Activated T-cell treated with anti-CD3 and anti-CD28 coated beads, Interleukin-2, amount 50 U/mL, for 24 hours (primary cell): ENCODE measurements around the gene SPOCK1.
"Not testable (repeated sequence)": the region's sequence is repeated elsewhere in the genome, so short reads cannot be mapped to it uniquely, and the experiment has no call there.

ENCODE experiments used
- DNase-seq: peaks from one replicate; pipeline ENCODE4 v3.0.0-alpha.2; 2020
- H3K27ac Mint-ChIP-seq: 2 replicates; pipeline ENCODE4 v1.8.0; 2020; ENCODE audit warnings: mild to moderate bottlenecking, mixed read lengths
- H3K27me3 Mint-ChIP-seq: 2 replicates; pipeline ENCODE4 v1.8.0; 2020; ENCODE audit warnings: mixed read lengths
- H3K36me3 Mint-ChIP-seq: 2 replicates; pipeline ENCODE4 v1.8.0; 2020; ENCODE audit warnings: low read depth, mixed read lengths
- H3K4me1 Mint-ChIP-seq: 2 replicates; pipeline ENCODE4 v1.8.0; 2020; ENCODE audit warnings: low read depth, mixed read lengths
- H3K4me3 Mint-ChIP-seq: 2 replicates; pipeline ENCODE4 v1.8.0; 2020; ENCODE audit warnings: mild to moderate bottlenecking, moderate library complexity, mixed read lengths
- H3K9me3 Mint-ChIP-seq: 2 replicates; pipeline ENCODE4 v1.8.0; 2020; ENCODE audit warnings: mixed read lengths

SPOCK1 gene

GRCh38 chr5:136994154-136994553, 505.0 kb downstream of the SPOCK1 start:
- no peaks in the 10 kb centered on the region for H3K36me3 Mint-ChIP-seq
- H3K9me3 Mint-ChIP-seq, result no peaks in the 10 kb centered on the region
- no peak overlapping the region for H3K27ac Mint-ChIP-seq

GRCh38 chr5:136992796-136993489, 506.2 kb downstream of the SPOCK1 start:
- Mint-ChIP-seq H3K27ac (no peak overlapping the region), H3K4me3 (no peak overlapping the region)

More at GRCh38 chr5:136994154-136994553, 505.0 kb downstream of the SPOCK1 start:
- Mint-ChIP-seq H3K27me3 (no peaks in the 10 kb centered on the region), H3K4me1 (no peaks in the 10 kb centered on the region), H3K4me3 (no peak overlapping the region)
- DNase-seq, result no peak

GRCh38 chr5:136985785-136986475, 513.2 kb downstream of the SPOCK1 start:
- Mint-ChIP-seq H3K4me3 (no peak overlapping the region), H3K4me1 (no peaks in the 10 kb centered on the region), H3K27me3 (no peaks in the 10 kb centered on the region), H3K27ac (no peak overlapping the region), H3K36me3 (no peaks in the 10 kb centered on the region), H3K9me3 (no peaks in the 10 kb centered on the region)
- no peak for DNase-seq

More at GRCh38 chr5:136992796-136993489, 506.2 kb downstream of the SPOCK1 start:
- no peaks in the 10 kb centered on the region for H3K9me3 Mint-ChIP-seq
- DNase-seq, result no peak
- H3K4me1 Mint-ChIP-seq, result no peaks in the 10 kb centered on the region
- no peaks in the 10 kb centered on the region for H3K36me3 Mint-ChIP-seq
- H3K27me3 Mint-ChIP-seq, result no peaks in the 10 kb centered on the region

GRCh38 chr5:136984772-136985446, 514.2 kb downstream of the SPOCK1 start:
- Mint-ChIP-seq H3K27ac (no peak overlapping the region), H3K27me3 (no peaks in the 10 kb centered on the region), H3K4me3 (no peak overlapping the region), H3K4me1 (no peaks in the 10 kb centered on the region), H3K9me3 (no peaks in the 10 kb centered on the region), H3K36me3 (no peaks in the 10 kb centered on the region)
- DNase-seq, result no peak

GRCh38 chr5:136981936-136982335, 517.2 kb downstream of the SPOCK1 start:
- Mint-ChIP-seq H3K9me3 (no peaks in the 10 kb centered on the region), H3K27me3 (peaks cover 2% of the 10 kb centered on the region), H3K4me1 (no peaks in the 10 kb centered on the region), H3K27ac (no peak overlapping the region), H3K36me3 (no peaks in the 10 kb centered on the region), H3K4me3 (no peak overlapping the region)
- DNase-seq, result no peak

GRCh38 chr5:136979131-136979530, 520.0 kb downstream of the SPOCK1 start:
- peaks cover 3% of the 10 kb centered on the region for H3K9me3 Mint-ChIP-seq
- H3K4me3 Mint-ChIP-seq, result no peak overlapping the region
- no peaks in the 10 kb centered on the region for H3K4me1 Mint-ChIP-seq
- no peak overlapping the region for H3K27ac Mint-ChIP-seq
- no peak for DNase-seq
- H3K36me3 Mint-ChIP-seq, result no peaks in the 10 kb centered on the region
- peaks cover 3% of the 10 kb centered on the region for H3K27me3 Mint-ChIP-seq

- no peaks in the 10 kb centered on the region for H3K27me3 Mint-ChIP-seq
- peaks cover 5% of the 10 kb centered on the region for H3K9me3 Mint-ChIP-seq
- H3K36me3 Mint-ChIP-seq, result no peaks in the 10 kb centered on the region
- H3K4me1 Mint-ChIP-seq, result no peaks in the 10 kb centered on the region
- no peak overlapping the region for H3K27ac Mint-ChIP-seq
- H3K4me3 Mint-ChIP-seq, result no peak overlapping the region
- no peak for DNase-seq
Observed at GRCh38 chr5:136963504-136963903, 535.6 kb downstream of the SPOCK1 start.

- Mint-ChIP-seq H3K9me3 (peaks cover 8% of the 10 kb centered on the region), H3K4me3 (no peak overlapping the region)
- no peak for DNase-seq
Observed at GRCh38 chr5:136957428-136957827, 541.7 kb downstream of the SPOCK1 start.

GRCh38 chr5:136954142-136954541, 545.0 kb downstream of the SPOCK1 start:
- not testable (repeated sequence) for H3K4me3 Mint-ChIP-seq, H3K27me3 Mint-ChIP-seq, H3K36me3 Mint-ChIP-seq, H3K4me1 Mint-ChIP-seq, H3K27ac Mint-ChIP-seq, DNase-seq
- peaks cover 17% of the 10 kb centered on the region for H3K9me3 Mint-ChIP-seq

More at GRCh38 chr5:136957428-136957827, 541.7 kb downstream of the SPOCK1 start:
- Mint-ChIP-seq H3K36me3 (no peaks in the 10 kb centered on the region), H3K4me1 (no peaks in the 10 kb centered on the region), H3K27ac (no peak overlapping the region), H3K27me3 (no peaks in the 10 kb centered on the region)

- not testable (repeated sequence) for DNase-seq, H3K27ac Mint-ChIP-seq, H3K4me3 Mint-ChIP-seq, H3K27me3 Mint-ChIP-seq, H3K4me1 Mint-ChIP-seq, H3K36me3 Mint-ChIP-seq
- peaks cover 22% of the 10 kb centered on the region for H3K9me3 Mint-ChIP-seq
Observed at GRCh38 chr5:136953346-136954069, 545.6 kb downstream of the SPOCK1 start.

GRCh38 chr5:136927571-136927970, 571.6 kb downstream of the SPOCK1 start:
- H3K9me3 Mint-ChIP-seq, result peaks cover 18% of the 10 kb centered on the region
- no peaks in the 10 kb centered on the region for H3K27me3 Mint-ChIP-seq
- no peaks in the 10 kb centered on the region for H3K36me3 Mint-ChIP-seq
- H3K4me1 Mint-ChIP-seq, result no peaks in the 10 kb centered on the region
- H3K27ac Mint-ChIP-seq, result no peak overlapping the region
- no peak overlapping the region for H3K4me3 Mint-ChIP-seq
- no peak for DNase-seq

GRCh38 chr5:136926073-136926472, 573.1 kb downstream of the SPOCK1 start:
- Mint-ChIP-seq H3K27ac (no peak overlapping the region), H3K9me3 (peaks cover 18% of the 10 kb centered on the region), H3K36me3 (no peaks in the 10 kb centered on the region), H3K4me3 (no peak overlapping the region), H3K27me3 (no peaks in the 10 kb centered on the region), H3K4me1 (no peaks in the 10 kb centered on the region)
- no peak for DNase-seq
